Omental fat pad (tissue), 4 donors: ENCODE measurements around the gene PTPRD. TPM values are rescaled to one million over a fixed set of nuclear protein-coding genes. Genes with fewer than 3 reads are reported as not detected.

Experiments
- ATAC-seq: fragments of 150-250 bp; one replicate; pipeline ENCODE4 v1.9.1; 2016; ENCODE audit warnings: mild to moderate bottlenecking, moderate library complexity; ENCODE audit not compliant: low FRiP score
- DNase-seq: peaks from one replicate; pipeline ENCODE4 v3.0.0-alpha.2; 2019; ENCODE audit warnings: low spot score
- CTCF ChIP-seq, 3 donors: fragments of 450-650 bp; IDR thresholded peaks; one replicate each; pipeline ENCODE4 v1.5.1; 2016 to 2017; ENCODE audit warnings: antibody characterized with exemption in 3 of 3, mild to moderate bottlenecking in 3 of 3, moderate library complexity in 2 of 3
- total RNA-seq, 4 donors: library from RNA; depleted of rRNA; stranded (reverse); fragments of >200 nt; gene quantifications; one replicate each; pipeline ENCODE4 v1.1.0, GENCODE V29; 2016

Gene PTPRD
- total RNA-seq, 4 donors from 2014 or later = 3.5 to 34.2 (median 11.2) TPM

- DNase-seq (no peak), ATAC-seq (no peak)
- no peak for TF ChIP-seq CTCF (IDR thresholded peaks at IDR 0.05)
These were observed 2023.3 kb downstream of the PTPRD start for GRCh38 chr9:8589476-8589875.

- no peak for TF ChIP-seq CTCF (IDR thresholded peaks at IDR 0.05)
- DNase-seq = no peak
- ATAC-seq = no peak
These were observed 2027.8 kb downstream of the PTPRD start for GRCh38 chr9:8585036-8585435.

- DNase-seq = no peak
- no peak for TF ChIP-seq CTCF (IDR thresholded peaks at IDR 0.05)
- no peak for ATAC-seq
These were observed 2033.1 kb downstream of the PTPRD start for GRCh38 chr9:8579661-8580060.

DNA sequence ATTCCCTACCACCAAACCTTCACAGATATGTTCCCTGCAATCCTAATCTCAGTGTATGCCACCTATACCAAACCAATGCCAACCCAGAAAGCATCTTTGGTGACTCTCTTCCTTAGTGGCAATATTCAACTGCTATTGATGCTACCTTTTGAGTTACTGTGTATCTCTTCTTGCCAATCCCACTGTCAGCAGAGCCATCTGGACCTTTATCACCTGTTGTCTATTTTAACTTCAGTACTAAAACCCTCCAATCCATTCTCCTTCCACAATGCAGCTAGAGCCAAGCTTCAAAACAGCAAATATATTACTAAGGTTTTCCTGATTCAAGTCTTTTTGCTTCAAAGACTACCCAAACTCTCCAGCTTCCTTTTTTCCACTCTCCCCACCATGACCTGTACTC is 2036.1 kb downstream of the PTPRD start:
- no peak for TF ChIP-seq CTCF (IDR thresholded peaks at IDR 0.05)
- DNase-seq (no peak), ATAC-seq (no peak)

DNA sequence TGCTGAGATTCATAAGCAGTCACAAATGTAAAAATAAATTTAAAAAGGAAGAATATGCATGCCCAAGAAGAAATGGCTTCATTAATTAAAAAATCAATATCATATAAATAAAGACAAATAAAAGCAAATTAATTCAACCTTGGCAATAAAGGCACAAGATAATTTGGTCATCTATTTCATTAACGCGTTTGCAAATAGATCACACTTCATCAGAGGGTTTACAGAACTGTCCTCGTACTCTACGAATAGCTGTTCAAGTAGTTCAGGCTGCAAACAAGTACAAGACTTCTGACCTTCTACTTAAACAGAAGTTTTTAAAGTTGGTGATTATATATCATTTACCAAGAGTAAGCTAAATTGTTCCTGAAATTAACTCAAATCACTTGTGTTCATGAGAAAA is 2038.0 kb downstream of the PTPRD start:
- ATAC-seq = no peak
- no peak for TF ChIP-seq CTCF (IDR thresholded peaks at IDR 0.05)
- DNase-seq = no peak

GRCh38 chr9:8572209-8572608 is 2040.6 kb downstream of the PTPRD start:
- DNase-seq (no peak), ATAC-seq (no peak)
- no peak for TF ChIP-seq CTCF (IDR thresholded peaks at IDR 0.05)

DNA sequence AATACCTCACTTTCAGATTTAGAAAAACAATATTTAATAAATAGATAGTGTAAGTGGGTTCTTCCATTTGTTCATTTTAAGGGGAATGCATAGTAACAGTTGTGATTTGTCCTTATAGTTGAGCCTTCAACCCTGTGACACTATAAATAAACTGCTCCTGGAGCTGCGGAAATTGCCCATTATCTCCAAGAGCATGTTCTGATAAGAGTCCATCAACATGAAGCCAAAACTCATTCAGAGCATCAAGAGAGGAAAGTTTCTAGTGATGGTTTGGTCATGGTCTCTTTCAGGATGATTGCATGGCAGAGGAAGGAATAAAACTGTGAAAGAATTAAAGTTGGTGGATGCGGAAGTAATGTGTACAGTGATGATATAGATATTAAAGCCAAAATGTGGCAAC is 2041.2 kb downstream of the PTPRD start:
- ATAC-seq = no peak
- DNase-seq = no peak
- no peak for TF ChIP-seq CTCF (IDR thresholded peaks at IDR 0.05)
